Spleen (tissue), 7 donors: ENCODE measurements around the gene HGFAC.

Source experiments
- POLR2A ChIP-seq, 3 donors: fragments of 450-650 bp; IDR thresholded peaks; one replicate each; pipeline ENCODE4 v1.5.1; 2017; ENCODE audit warnings: antibody characterized with exemption in 3 of 3, mild to moderate bottlenecking in 1 of 3
- POLR2AphosphoS5 ChIP-seq, 3 donors: sonication (generic); formaldehyde crosslinking; IDR thresholded peaks; one replicate each; pipeline ENCODE4 v1.5.1; 2017; ENCODE audit warnings: antibody characterized with exemption in 3 of 3
- TF ChIP-seq, protein P1 (sequence below), 11 experiments: fragments of 200-600 bp in 7 of 11; fragments of 450-650 bp in 4 of 11; sonication (generic) in 4 of 11; IDR thresholded peaks in 8 of 11; conservative IDR thresholded peaks in 3 of 11; 1 replicate in 7 of 11; 2 replicates in 4 of 11; pipeline versions ENCODE4 v1.4.0 to v1.8.0; 2016 to 2021; ENCODE audit warnings: antibody characterized with exemption in 11 of 11, inconsistent platforms in 4 of 11, mild to moderate bottlenecking in 1 of 11
- donor health status: DM: no; HTN: no; CAD: no; lungs with moderate emphysema.
- donor health status: DM: no; HTN: no; CAD: no.
- donor health status: DM: no; HTN: no; CAD: no.

GRCh38 chr4:3443750-3444309 is 2.1 kb downstream of the HGFAC start:
- TF ChIP-seq POLR2AphosphoS5 (IDR thresholded peaks at IDR 0.05): no peak
- TF ChIP-seq POLR2A (IDR thresholded peaks at IDR 0.05): no peak
- TF ChIP-seq, protein P1, sequence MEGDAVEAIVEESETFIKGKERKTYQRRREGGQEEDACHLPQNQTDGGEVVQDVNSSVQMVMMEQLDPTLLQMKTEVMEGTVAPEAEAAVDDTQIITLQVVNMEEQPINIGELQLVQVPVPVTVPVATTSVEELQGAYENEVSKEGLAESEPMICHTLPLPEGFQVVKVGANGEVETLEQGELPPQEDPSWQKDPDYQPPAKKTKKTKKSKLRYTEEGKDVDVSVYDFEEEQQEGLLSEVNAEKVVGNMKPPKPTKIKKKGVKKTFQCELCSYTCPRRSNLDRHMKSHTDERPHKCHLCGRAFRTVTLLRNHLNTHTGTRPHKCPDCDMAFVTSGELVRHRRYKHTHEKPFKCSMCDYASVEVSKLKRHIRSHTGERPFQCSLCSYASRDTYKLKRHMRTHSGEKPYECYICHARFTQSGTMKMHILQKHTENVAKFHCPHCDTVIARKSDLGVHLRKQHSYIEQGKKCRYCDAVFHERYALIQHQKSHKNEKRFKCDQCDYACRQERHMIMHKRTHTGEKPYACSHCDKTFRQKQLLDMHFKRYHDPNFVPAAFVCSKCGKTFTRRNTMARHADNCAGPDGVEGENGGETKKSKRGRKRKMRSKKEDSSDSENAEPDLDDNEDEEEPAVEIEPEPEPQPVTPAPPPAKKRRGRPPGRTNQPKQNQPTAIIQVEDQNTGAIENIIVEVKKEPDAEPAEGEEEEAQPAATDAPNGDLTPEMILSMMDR (IDR thresholded peaks at IDR 0.05 in 8 of 11, conservative IDR thresholded peaks at IDR 0.05 in 3 of 11): peak in 6 of 11 experiments; percentile 29 to 68 (median 60)
